Astrocyte (in vitro differentiated cells and primary cell): Measurements from ENCODE around the gene ZNF273.

Experiments
- CTCF ChIP-seq: IDR thresholded peaks from 2 replicates; pipeline ENCODE4 v1.5.1; 2011; ENCODE audit warnings: low read depth, mild to moderate bottlenecking, inconsistent platforms, low read length, moderate library complexity; ENCODE audit not compliant: insufficient read depth
- EZH2 ChIP-seq: IDR thresholded peaks from 2 replicates; pipeline ENCODE4 v1.6.1; 2012; ENCODE audit warnings: mild to moderate bottlenecking, low read length, inconsistent platforms; ENCODE audit not compliant: insufficient read depth

- TF ChIP-seq CTCF = no peak
- TF ChIP-seq EZH2 = no peak
Measured at GRCh38 chr7:64945503-64946175, 42.6 kb downstream of the ZNF273 start.
